GM04503 (cell line): Measurements from ENCODE around the gene LLPH.

Experiments used
- DNase-seq: peaks from one replicate; pipeline ENCODE4 v3.0.0-alpha.2; 2012; ENCODE audit warnings: low read depth

LLPH gene

GRCh38 chr12:66090157-66090556 lies 40.4 kb downstream of the LLPH start:
- DNase-seq, result no peak

GRCh38 chr12:66087365-66087943 lies 43.1 kb downstream of the LLPH start:
- DNase-seq, result no peak

GRCh38 chr12:66085998-66086397 lies 44.6 kb downstream of the LLPH start:
- DNase-seq, result no peak

- DNase-seq, result no peak
These were observed 45.3 kb downstream of the LLPH start for GRCh38 chr12:66085213-66085612.

- no peak for DNase-seq
These were observed 46.8 kb downstream of the LLPH start for GRCh38 chr12:66083766-66084165.

GRCh38 chr12:66082744-66083143 lies 47.8 kb downstream of the LLPH start:
- no peak for DNase-seq

- no peak for DNase-seq
These were observed 49.8 kb downstream of the LLPH start for GRCh38 chr12:66080791-66081190.

GRCh38 chr12:66077542-66077941 lies 53.0 kb downstream of the LLPH start:
- DNase-seq, result no peak

GRCh38 chr12:66074561-66074960 lies 56.0 kb downstream of the LLPH start:
- DNase-seq, result no peak

- DNase-seq, result no peak
These were observed 58.0 kb downstream of the LLPH start for GRCh38 chr12:66072566-66072965.

GRCh38 chr12:66072135-66072534 lies 58.4 kb downstream of the LLPH start:
- no peak for DNase-seq

GRCh38 chr12:66071549-66071948 lies 59.0 kb downstream of the LLPH start:
- no peak for DNase-seq

- no peak for DNase-seq
These were observed 60.0 kb downstream of the LLPH start for GRCh38 chr12:66070378-66071120.

GRCh38 chr12:66066929-66067523 lies 63.5 kb downstream of the LLPH start:
- DNase-seq, result no peak
